GM19239 (cell line): Measurements from ENCODE around the gene TIGAR.

ENCODE experiments used
- DNase-seq: peaks from one replicate; pipeline ENCODE4 v3.0.0; 2011; ENCODE audit warnings: low spot score; ENCODE audit not compliant: insufficient read length
- FAIRE-seq: peaks from 2 replicates; lab custom pipeline; 2011; peaks lifted over from hg19 to GRCh38; lab: Jason Lieb, UNC

The TIGAR gene

DNA sequence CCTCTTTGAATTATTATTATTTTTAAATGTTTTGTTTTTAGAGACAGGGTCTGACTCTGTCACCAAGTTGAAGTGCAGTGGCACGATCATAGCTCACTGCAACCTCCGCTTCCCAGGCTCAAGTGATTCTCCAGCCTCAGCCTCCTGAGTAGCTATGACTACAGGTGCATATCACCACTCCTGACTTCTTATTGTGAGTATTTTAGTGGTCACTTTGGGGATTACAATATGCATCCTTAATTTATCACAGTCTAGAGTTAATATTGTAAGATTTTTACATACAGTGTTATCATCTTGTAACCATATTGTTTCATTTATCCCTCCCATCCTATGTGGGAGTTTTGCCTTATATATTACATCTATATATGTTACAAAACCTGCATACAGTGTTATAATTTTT is 45.1 kb downstream of the TIGAR start:
- FAIRE-seq (no peak), DNase-seq (no peak)

DNA sequence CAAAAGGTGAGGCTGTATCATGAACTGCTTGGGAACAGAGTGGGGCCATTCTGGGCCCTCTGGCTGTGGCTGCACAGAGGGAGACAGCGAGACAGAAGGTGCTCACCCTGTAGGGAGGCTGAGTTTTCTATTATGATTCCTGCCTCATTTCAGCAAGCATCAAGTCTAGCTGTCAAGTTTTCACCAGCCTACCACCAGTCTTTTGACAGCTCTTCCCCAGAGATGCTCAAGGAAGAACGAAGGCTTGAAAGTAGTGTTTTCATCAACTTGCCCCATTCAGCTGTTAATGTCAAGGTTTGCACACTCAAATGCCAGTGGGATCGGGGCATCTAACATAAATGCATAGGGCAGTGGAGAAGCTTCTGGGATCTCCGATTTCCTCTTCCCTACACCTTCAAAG is 48.5 kb downstream of the TIGAR start:
- DNase-seq (no peak), FAIRE-seq (no peak)

- no peak for DNase-seq
- FAIRE-seq: no peak
Observed at GRCh38 chr12:4370265-4370664, 49.3 kb downstream of the TIGAR start.

GRCh38 chr12:4372653-4373052 is 51.6 kb downstream of the TIGAR start:
- DNase-seq (no peak), FAIRE-seq (no peak)

GRCh38 chr12:4375449-4375848 is 54.4 kb downstream of the TIGAR start:
- FAIRE-seq: no peak
- no peak for DNase-seq

GRCh38 chr12:4378772-4379171 is 57.8 kb downstream of the TIGAR start:
- FAIRE-seq: no peak

GRCh38 chr12:4379405-4379804 is 58.4 kb downstream of the TIGAR start, which contains the start of gene FGF23:
Gene FGF23 (minus strand): TSS chr12:4379712. CDS start chr12:4379582, 130 bp downstream.
- no peak for FAIRE-seq
- no peak for DNase-seq

More at GRCh38 chr12:4378772-4379171, 57.8 kb downstream of the TIGAR start:
- DNase-seq: no peak

GRCh38 chr12:4380332-4380731 is 59.3 kb downstream of the TIGAR start:
- DNase-seq (no peak), FAIRE-seq (no peak)

DNA sequence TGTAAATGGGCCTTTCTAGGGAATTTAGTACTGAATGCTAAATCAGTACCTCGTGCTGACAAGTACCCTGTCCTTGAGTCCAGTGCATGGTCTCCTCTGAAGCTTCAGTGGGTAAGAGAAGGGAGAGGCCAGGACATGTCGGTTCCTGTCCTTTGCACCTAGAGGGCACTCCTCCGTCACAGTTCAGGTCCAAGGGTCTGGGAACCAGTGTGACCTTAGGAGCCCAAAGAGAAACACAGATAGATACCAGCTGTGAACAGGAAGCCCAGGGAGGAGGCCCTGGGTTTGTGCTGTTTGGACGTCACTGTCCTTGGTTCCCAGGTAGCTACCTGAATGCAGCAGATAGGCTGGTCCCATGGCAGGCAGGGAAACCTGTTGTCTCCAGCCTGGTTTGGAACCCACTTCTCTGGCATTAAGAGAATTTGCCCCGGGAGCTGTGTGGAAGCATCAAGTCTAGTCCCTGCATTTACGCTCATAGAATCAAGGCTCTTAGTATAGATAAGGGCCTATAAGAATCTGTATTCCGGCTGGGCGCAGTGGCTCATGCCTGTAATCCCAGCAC is 62.4 kb downstream of the TIGAR start:
- DNase-seq (no peak), FAIRE-seq (no peak)

DNA sequence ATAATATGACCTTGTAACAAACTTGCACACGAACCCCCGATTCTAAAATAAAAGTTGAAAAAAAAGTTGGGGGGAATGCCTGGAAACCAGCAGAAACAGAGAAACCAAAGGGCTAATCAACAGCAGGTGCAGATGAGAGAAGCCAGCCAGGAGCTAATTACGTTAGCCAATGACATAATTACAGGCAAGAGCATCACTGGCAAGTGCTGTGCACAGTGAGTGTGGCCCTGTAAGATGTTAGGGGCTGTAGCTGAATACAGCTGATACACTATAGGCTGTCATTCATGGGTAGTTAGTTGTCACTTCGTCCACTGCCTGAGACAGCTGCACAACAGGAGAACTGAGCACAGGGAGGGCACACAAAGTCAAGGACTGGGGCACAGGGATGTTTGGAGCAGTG is 65.8 kb downstream of the TIGAR start:
- DNase-seq (no peak), FAIRE-seq (no peak)

DNA sequence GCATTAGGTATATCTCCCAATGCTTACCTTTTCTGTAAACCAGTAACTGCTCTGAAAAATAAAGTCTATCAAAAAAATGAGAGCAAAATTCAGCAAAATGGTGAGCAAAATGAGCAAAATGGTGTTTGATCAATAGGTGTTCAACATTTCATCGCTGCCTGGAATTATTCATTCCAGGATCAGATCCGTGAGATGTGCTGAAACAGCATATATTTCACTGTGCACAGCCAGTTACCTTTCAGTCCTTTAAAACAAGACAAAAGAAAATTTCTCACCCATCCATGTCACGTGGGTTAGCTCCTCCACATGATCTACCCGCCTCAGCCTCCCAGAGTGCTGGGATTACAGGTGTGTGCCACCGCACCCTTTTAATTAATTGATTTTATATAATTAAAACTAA is 66.6 kb downstream of the TIGAR start:
- DNase-seq (no peak), FAIRE-seq (no peak)

GRCh38 chr12:4388032-4388431 is 67.0 kb downstream of the TIGAR start:
- DNase-seq (no peak), FAIRE-seq (no peak)

DNA sequence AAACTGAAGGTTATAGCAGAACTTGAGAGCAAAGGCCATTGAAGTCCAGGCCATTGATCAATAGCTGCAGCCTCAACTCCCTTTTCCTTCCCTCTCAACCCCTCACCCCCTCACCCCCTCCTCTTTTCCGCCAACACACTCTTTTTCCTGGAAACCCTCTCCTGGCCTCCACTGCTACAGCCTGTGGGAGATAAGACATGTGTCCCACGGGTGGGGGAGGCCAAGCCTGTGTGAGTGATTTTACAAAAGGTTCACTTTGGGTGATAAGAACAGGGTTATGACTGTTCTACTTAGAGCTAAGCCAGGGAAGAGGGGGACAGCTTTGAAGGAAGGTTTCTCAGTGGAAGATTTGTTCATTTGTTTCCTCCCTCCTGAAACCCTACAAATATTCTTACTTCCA is 67.6 kb downstream of the TIGAR start:
- DNase-seq: no peak
- no peak for FAIRE-seq

- no peak for DNase-seq
- no peak for FAIRE-seq
Observed at GRCh38 chr12:4392223-4392742, 71.3 kb downstream of the TIGAR start.

- FAIRE-seq (no peak), DNase-seq (no peak)
Observed at GRCh38 chr12:4393211-4393610, 72.2 kb downstream of the TIGAR start.

DNA sequence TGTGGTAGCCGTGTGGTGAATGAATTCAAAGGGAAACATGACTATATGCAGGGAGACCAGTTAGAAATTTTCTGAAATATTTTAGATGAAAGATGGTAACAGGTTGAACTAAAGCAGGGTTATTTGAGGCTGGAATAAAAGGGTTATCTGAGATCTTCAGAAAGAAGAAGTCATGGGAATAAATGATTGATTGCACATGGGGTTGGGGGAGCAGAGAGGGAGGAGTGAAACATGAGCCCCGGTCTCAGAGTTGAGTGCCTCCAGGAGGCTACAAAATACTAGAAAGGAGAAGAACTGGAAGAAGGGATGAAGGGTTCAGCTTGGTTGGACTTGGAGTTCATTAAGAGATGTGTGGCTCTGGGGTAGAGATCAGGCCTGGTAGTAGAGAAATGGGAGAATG is 74.8 kb downstream of the TIGAR start:
- no peak for FAIRE-seq
- no peak for DNase-seq

GRCh38 chr12:4401117-4401516 is 80.1 kb downstream of the TIGAR start:
- FAIRE-seq: no peak
- no peak for DNase-seq

- FAIRE-seq: no peak
Observed at GRCh38 chr12:4402996-4403395, 82.0 kb downstream of the TIGAR start.

More at GRCh38 chr12:4402996-4403395, 82.0 kb downstream of the TIGAR start:
- DNase-seq: no peak
